HG03135 (cell line): ENCODE measurements around the gene TDRD5.

ENCODE experiments used
- ATAC-seq: cut with Tn5 transposase; IDR thresholded peaks from one replicate; pipeline ENCODE4 v1.9.1; 2021; ENCODE audit warnings: mild to moderate bottlenecking, moderate library complexity; ENCODE audit not compliant: unreplicated experiment

Gene TDRD5, protein sequence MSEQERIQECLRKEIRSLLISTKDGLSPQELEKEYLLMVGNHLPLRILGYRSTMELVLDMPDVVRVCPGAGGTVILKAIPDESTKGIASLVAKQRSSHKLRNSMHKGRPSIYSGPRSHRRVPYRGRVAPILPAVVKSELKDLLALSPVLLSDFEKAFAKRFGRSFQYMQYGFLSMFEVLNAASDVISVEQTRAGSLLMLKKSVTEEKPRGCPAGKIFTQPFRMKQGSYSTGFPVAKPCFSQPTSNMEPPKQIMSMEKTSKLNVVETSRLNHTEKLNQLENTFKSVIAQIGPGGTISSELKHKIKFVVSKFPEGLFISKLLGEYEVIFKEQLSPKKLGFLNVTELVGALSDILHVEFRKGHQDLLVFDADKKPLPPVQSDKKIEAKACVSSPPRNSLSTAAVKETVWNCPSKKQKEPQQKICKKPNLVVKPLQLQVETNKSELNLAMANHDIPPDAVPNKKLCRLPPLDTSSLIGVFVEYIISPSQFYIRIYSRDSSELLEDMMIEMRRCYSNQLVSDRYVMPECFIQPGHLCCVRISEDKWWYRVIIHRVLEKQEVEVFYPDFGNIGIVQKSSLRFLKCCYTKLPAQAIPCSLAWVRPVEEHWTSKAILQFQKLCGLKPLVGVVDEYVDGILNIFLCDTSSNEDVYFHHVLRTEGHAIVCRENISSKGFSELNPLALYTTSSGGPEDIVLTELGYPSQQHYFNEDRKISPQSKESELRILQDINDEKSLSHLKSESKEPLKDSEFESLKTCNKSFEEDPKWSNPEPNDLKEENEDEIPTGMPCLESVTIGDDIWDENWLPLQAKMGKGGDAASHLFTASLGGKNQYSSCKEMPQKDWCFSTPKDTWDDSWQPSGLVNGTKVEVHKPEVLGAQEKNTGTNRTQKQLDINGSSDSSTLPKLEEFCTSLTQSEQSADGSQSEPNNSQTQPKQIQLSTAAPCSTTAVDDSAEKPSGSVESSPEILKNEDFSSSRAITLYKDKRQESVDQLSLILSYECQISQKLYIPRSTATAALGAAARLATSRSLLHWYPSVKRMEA

DNA sequence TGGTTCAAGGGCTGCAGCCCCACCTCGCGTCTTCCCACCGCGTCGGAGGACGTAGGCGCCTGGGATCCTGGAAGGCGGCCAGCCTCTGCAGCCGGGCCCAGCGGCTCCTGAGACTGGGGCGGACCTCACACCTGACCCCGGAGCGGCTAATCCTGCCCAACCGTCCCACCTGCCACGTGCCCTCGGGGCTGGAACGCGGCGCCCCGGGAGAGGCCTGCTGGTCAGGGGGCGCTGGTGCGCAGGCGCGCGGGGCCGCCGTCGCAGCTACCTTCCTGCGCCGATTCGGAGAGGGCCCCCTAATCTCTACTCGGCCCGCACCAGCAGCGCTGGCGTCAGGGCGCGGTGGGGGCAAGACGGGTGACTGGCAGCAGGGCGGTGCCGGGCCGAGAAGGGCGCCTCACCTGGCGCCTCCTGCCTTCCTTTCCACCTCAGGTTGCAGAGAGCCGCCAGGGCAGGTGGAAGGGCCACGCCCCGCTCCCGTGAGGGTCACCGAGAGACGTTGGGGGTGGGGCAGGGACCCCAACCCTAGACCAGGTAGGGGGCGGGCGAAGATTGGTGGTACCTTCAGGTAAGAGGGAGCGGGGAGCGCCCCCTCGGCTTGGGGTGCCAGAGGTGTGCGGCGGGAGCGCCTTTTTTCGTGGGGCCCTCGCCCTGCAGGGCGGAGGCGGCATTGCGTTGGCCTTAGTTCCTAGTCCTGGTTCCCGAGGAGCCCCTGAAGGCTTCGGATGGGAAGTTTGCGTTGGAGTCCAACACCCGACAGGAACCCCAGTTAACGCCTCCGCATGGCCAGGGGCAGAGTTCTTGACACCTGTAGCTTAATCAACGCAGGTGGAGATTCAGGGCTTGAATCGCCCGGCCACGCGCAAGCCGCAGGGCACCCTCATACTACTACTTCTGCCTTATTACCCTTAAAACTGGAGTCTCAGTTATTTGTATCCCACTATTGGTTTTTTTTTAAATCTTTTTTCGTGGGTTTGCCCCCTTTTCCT is at the start of gene TDRD5:
Gene TDRD5 (plus strand): TSS at position 241 of the 989 bp plus-strand sequence. CDS start 784 bp downstream, outside the sequence.
- ATAC-seq = no peak

DNA sequence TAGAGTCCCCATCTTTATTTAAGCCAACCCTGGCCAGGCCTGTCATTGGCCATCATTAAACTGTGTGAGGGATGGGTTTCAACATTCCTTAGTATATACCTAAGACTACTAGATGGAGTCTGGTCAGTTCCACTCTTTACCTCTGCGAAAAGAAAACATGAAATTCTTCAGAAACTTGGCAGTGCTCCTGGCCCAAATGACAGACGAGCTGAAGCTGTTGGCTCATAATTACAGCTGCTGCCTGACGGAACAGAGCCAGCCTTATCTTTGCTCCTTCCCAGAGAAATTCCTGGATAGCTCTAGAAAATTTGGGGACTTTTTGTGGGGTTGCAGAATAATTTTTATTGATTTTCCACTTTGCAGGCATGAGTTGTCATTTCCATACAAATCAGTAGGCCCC is 46.3 kb upstream of the TDRD5 start:
- no peak for ATAC-seq

DNA sequence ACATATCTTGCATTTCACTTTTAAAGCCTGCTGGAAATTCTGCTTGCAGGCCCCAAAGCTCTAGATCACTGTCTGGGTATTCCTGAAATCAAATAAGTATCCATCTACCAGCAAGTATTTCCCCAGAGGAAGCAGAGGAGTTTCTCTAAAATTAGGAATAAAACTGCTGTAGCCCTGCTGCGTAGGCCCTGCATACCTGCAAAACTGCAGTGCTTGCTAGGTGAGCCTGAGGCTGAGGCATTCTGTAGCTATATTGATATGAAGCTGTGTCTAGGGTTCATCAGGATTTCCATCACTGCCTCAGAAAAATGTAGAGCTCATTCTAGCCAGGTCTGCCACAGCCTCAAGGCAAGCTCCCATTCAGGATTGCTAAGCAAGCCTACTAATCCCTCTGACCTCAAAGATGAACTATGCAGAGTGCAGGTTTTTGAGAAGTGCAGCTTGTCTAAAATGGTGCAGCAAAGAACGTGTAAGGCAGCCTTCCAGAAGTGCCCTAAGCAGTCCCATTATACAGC is 44.6 kb upstream of the TDRD5 start:
- no peak for ATAC-seq

DNA sequence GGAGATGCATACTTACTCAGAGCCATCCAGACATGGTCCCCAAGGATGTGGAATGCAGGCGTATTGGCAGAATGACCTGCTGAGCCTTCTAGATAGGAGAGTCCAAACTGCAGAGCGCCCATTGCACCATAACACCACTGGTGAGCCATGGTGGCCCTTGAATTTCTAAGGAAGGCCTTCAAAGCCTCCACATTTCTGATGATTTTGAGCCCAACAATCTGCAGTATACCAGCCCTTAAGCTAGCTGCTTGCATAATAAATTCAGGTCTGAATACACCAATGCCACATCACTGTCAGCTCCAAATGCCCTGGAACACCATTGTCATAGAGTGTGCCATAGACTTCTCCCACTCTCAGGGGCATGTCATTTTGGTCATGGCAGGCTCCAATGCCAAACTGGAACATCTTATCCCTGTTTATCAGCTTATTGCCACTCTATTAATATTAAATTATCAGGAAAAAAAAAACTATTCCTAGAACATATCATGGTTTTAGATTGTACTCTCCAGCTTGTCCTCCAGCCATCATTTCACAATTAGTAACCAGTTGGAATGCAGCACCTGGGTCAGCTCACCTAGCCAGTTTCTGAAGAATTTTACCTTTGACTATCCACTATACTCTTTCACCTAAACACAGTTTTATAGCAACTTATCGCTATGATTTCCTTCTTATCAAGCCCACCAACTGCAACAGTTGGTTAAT is 42.8 kb upstream of the TDRD5 start:
- no peak for ATAC-seq

DNA sequence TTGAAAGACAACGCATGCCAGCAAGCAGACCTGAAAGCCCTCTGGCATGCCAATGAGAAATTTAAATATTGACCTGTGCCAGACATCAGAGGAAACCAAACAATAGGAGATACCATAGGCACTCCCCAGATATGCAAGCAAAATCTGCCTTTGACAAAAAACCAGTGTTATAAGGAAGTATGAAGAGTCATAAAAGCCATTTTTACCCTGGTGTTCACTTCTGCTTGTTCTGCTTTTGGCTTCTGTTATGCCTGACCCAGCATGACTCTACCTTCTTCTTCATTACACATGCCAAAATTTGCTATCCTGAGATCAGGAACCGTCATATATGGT is 42.3 kb upstream of the TDRD5 start:
- no peak for ATAC-seq

DNA sequence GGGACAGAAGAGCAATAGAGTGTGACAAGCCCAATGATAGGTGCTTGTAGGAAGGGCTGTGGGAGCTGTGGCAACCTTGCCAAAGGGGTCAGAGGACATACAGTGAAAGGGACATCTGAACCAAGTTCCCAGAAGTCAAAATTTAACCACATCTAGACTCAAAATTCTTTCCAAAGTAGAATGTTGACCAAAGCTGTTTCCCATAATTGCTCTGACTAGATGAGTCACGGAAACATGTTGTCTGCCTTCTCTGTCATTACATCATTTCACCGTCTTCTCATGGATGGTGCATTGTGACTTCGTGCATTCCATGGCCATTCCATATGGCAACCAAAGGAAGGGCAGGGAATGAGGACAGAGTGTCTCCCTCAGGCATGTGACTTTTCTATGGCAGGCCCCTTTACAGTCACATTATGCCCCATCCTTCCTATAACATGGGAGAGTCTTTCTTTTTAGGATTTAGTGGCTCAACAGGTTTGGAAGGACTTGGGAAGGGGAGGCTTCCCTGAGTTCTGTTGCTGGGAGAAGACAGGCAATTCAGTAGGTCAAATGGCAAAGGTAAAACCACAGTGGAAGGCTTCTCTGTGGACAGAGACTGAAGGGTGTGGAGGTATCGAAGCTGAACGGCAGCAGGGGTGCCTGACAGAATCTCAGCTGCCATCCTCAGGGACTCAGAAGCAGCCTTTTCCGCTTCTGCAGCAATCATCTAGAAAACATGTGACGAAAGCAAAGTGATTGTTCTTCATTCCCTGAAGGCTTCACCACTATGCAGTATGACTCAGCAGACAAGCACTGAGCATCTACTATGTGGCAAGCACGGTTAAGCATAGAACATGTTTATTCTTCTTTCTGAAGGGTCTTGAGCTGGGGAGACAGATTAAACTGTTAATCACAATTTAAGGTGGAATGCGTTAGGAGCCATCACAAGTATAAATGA is 40.6 kb upstream of the TDRD5 start:
- no peak for ATAC-seq

DNA sequence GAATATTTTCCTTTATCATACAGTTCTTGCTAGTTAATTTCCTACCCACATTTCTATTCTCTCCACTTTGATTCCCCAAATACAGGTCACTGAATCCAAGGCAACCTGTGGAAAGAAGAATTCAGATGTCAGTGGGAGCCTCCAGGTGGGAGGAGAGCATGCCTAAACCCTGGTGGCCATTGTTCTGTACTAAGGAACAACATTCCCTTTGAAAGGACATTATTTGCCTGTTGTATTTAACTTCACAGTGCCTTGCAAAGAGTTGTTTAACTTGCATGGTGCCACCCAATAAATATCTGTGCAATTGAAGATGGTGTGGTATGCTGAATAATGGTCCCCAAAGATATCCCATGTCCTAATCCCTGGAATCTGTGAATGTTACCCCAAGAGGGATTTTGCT is 37.2 kb upstream of the TDRD5 start:
- ATAC-seq = no peak

DNA sequence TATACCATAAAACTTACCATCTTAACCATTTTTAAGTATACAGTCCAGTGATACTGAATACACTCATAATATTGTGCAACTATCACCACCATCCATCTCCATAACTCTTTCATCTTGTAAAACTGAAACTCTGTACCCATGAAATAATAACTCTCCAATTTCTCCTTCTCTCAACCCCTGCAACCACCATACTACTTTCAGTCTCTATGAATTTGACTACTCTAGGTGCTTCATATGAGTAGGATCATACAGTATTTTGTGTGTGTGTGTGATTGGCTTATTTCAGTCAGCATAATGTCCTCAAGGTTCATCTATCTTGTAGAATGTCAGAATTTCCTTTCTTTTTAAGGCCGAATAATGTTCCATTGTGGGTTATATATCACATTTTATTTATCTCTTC is 33.6 kb upstream of the TDRD5 start:
- no peak for ATAC-seq

DNA sequence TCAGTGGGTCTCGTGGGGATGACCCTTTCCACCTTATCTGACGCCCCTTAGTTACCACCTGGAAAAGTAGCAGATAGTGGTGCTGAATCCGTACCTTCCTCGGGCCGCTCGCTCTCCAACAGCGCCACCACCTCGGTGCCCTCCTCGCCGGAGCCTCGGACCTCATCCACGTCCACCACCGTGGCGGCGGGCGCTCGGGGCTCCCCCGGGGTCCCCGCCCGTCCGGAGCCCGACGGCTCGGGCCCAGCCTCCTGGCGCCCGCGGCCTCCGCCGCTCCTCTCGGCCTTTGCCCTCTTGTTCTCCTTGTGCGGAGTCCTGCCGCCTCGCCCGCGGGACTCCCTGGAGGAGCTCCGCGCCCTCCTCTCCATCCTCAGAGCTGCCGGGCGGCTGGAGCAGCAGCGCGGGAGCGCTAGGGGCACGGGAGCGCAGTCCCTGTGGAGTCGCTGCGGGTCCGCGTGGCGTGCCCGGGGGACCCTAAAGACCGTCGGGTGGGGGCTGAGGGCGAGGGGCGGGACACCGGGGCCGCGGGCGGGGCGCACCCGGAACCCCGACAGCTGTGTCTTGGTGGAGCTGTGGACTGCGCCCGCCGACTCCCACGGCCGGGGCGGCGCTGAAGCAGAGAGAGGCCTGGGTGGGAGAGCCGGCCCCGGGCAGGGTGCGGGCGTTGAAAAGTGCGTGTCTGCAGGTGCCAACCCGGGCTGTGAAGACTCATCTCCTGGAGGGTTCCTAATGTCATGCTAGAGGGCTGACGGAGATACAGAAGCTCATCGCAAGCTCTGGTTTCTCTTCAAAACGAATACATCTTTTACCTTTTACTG is 15.9 kb upstream of the TDRD5 start, which contains the start of gene NPHS2:
Gene NPHS2 (minus strand): TSS at position 452 of the 818 bp plus-strand sequence. CDS start 84 bp downstream, at position 368.
- ATAC-seq = no peak

DNA sequence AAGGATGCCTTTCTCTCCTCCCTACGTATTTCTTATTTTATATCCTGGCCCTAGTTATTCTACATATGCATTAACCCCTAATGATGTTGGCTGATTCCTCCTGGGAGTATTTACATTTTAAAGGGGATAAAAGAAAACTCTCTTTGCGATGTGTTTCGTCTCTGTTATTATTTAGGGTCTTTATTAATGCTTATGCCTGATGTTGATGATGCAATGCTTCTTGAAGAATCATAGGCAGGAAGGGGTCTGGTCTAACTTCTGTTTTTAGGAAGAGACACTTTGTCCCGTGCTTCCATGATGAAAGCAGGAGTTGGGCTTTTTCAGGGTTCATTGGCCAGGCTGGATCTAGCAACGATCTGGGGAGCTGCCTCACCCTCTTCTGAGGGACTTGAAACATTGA is 15.1 kb upstream of the TDRD5 start:
- ATAC-seq = no peak

DNA sequence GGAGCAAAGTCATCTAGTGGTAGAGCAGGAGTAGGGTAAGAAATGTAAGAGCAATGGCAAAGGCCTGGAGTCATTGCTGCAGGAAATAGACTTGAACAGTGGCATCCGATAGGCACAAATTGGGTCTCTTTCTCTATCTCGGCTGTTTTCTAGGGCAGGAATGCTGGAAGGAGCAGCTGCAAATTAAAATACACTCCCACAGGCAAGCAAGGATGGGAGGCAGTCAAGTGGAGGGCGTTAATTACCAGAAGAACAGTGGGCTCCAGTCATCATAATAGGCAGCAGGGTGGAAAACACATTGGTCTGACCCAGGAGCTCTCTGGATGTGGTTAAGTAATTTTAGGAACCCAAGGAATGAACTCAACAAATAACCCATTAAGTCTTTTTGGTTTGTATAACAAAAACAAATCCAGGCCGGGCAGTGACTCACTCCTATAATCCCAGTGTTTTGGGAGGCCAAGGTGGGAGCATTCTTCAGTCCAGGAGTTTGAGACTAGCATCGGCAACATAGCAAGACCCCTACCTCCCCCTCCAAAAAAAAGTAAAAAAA is 7.8 kb upstream of the TDRD5 start:
- ATAC-seq = no peak

DNA sequence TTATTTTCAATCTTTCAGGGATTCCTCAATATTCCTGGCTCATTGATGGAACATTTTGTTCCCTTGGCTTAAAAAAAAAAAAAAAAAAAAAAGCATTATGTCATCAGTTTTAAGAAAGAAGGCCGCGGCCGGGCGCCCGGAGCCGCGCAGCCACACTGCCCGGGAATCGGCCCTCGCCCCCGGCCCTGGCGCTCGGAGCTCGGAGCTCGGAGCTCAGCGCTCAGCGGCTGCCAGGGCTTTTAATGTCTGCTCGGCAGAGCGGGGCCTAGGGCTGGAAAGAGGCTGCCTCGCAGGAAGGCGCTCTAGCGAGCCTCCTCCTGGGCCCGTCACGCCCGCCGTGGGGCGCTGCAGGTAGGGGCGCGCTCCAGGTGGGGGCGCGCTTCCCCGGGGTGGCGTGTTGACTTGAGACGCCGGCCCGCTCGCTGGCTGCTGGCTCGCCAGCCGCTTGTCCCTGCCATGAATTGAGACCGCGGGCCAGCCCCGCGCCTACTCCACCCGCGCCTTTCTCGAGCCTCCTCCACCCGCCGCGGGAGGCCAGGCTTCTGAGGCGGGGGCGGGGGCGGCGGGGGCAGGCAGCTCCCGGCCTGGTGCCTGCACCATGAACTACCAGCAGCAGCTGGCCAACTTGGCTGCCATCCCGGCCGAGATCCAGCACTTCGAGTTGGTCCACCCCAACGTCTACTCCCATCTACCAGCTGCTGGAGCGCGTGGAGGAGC is 5.4 kb upstream of the TDRD5 start:
- no peak for ATAC-seq

DNA sequence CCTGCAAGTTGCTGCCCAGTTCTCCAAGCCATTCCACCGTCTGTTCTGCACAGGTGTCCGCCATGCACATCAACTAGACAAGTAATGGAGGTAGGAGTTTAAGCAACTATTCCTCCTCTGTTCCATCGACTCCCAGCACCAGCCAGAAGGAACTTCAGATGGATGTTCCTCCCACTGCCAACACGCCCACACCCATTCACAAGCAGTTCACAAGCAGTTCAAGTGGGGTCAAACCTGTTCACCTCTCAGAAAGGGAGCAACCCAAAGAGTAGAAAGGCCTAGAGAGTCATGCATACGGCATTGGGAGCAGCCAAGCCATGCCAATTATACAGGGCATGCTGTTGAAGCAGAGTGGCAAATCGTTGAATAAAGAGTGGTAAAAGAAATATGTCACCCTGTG is 4.3 kb upstream of the TDRD5 start:
- ATAC-seq = no peak

DNA sequence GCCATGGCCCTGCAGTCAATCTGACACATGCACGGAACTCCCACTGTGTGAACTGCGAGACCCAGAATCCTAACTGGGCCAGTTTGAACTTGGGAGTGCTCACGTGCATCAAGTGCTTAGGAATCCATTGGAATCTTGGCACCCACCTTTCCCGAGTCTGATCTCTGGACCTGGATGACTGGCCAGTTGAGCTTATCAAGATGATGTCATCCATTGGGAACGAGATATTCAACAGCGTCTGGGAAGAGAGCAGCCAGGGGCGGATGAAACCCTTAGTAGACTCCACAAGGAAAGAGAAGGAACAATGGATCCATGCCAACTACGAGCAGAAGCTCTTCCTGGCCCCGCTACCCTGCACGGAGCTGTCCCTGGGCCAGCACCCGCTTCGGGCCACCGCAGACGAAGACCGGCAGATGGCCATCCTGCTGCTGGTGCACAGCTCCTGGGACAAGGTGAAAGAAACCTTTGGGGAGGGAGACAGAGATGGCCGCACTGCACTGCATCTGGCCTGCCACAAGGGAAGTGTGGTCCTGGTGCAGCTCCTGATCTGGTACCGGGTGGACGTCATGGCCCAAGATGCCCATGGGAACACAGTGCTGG is 3.1 kb upstream of the TDRD5 start:
- no peak for ATAC-seq

DNA sequence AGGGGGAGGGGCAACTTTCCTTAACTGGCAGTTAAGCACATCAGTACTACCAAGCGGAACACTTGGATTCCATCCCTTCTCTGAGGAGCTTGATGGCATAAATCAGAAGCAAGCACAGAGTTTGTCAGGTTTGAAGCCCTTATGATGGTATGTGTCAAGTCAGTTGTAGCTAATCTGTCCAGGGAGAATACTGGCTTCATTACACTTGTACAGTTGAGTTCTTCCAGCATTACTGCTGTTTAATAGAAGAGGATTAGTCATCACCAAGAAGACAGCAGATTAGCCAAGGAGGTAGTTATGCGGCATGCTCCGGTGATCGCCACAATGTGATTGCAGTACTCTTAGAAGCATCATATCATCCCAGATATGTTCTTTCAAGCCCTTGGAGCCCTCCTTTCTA is 2.1 kb upstream of the TDRD5 start:
- ATAC-seq = no peak

DNA sequence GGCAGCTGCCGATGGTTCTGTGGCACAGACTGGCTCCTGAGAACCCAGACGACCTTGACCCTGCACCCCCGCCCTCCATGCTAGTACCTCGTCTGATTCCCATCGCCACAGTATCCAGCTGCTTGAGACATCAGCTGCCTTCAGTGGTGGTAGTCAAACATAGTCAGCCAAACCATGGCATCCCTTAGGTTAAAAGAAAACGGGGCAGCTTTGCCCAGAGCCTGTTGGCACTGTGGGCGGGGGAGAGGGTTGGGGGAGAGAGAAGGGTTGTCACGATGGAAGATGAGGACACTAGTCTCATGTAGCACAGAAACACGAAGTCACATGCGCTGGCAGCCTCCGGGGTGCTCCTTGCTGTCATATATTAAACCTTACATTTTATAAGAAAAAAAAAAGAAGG is 961 bp upstream of the TDRD5 start:
- ATAC-seq = no peak

DNA sequence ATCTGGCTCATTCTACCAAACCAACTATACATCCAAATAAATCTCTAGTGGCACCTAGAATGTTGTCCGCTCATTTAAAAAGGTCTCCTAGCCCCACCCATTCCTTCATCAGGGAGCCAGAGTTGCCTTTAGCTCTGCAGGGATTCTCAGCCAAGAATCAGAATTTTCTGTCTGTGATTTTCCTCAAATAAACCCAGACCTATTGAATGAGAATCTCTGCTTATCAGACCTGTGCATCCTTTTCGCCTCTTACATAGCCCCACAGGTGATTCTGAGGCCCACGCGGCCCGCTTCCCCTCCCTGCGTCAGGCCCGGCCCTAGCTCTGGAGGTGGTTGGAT is 410 bp upstream of the TDRD5 start:
- no peak for ATAC-seq
